ENCODE results near the gene STAB1. TPM values are rescaled to one million over a fixed set of nuclear protein-coding genes. Genes with fewer than 3 reads are reported as not detected.

Gene STAB1
- polyA plus RNA-seq, 2 of the 4 experiments (the other 2 are of a cell fraction) = not detected

- 92% methylated on average over 12 of the region's 26 CpGs for WGBS (ENCODE audit: missing lambda C conversion rate)
- no peak for ATAC-seq
- Histone ChIP-seq H3K4me2 (no peak overlapping the region), H3K9me3 (no peaks in the 10 kb centered on the region), H3K4me3 (no peak overlapping the region), H3K4me1 (no peaks in the 10 kb centered on the region), H3K27ac (no peak overlapping the region)
- ChIA-PET POLR2A (no interaction called here), CTCF (interaction anchor here (0.6 to 2.0 kb wide), 2 partner anchors 12 to 19 kb away, joined by 3 to 6 read pairs; partner anchors contain the start of gene UQCC5)
- TF ChIP-seq PHF8 (IDR thresholded peaks at IDR 0.05; ENCODE audit: borderline replicate concordance, low read depth) (no peak), HOXA7 (CRISPR knock-in tag; IDR thresholded peaks at IDR 0.05) (no peak), CBX2 (IDR thresholded peaks at IDR 0.05; ENCODE audit: borderline replicate concordance, low read depth) (no peak), NR3C1 (IDR thresholded peaks at IDR 0.05) (no peak), HMGXB4 (CRISPR knock-in tag; IDR thresholded peaks at IDR 0.05; ENCODE audit: borderline replicate concordance) (no peak), NPAS2 (CRISPR knock-in tag; IDR thresholded peaks at IDR 0.05; ENCODE audit: borderline replicate concordance) (no peak), FOSB (CRISPR knock-in tag; IDR thresholded peaks at IDR 0.05) (no peak), REST (IDR thresholded peaks at IDR 0.05) (no peak), CEBPB (IDR thresholded peaks at IDR 0.05) (no peak), HOXB5 (CRISPR knock-in tag; IDR thresholded peaks at IDR 0.05) (no peak), ATOH8 (CRISPR knock-in tag; IDR thresholded peaks at IDR 0.05; ENCODE audit: low read depth) (no peak), BCL3 (IDR thresholded peaks at IDR 0.05) (no peak), ZNF302 (CRISPR knock-in tag; IDR thresholded peaks at IDR 0.05) (no peak), MYC (IDR thresholded peaks at IDR 0.05; ENCODE audit: borderline replicate concordance, low read length) (no peak), CBX8 (IDR thresholded peaks at IDR 0.05) (no peak), E2F6 (IDR thresholded peaks at IDR 0.05; ENCODE audit: borderline replicate concordance, low read depth) (no peak), HOXB13 (CRISPR knock-in tag; IDR thresholded peaks at IDR 0.05; ENCODE audit: low read depth) (no peak), JUNB (IDR thresholded peaks at IDR 0.05) (no peak)
- FAIRE-seq = no peak
- no peak for DNase-seq (ENCODE audit: low read depth in 1 of 2, low spot score in 1 of 2)
These were observed 28.5 kb downstream of the STAB1 start for GRCh38 chr3:52523386-52524257.
